ENCODE results near the gene ATF1. TPM values are rescaled to one million over a fixed set of nuclear protein-coding genes. Genes with fewer than 3 reads are reported as not detected.

Gene ATF1
- 23.7 TPM for polyA plus RNA-seq (2013, experiment 1 of 2)
- 28.0 TPM for polyA plus RNA-seq (2013, experiment 2 of 2)

- H3K4me3 ChIP-seq (ENCODE audit: extremely low read depth, insufficient read depth, low read length, poor library complexity, severe bottlenecking) = peak within 1 kb of the TSS; percentile 90
- H3K4me1 ChIP-seq (ENCODE audit: control insufficient read depth, insufficient read depth, low read length, poor library complexity, severe bottlenecking) = peaks cover 6% of the 10 kb centered on the region
- H3K27ac ChIP-seq (ENCODE audit: low read depth, low read length, severe bottlenecking) = peak within 1 kb of the TSS; percentile 99
- no peaks in the 10 kb centered on the region for H3K36me3 ChIP-seq (ENCODE audit: control insufficient read depth, insufficient read depth, low read length)
- 1% methylated on average over 16 to 33 of the region's 51 CpGs for WGBS, 2 experiments (ENCODE audit: insufficient coverage in 2 of 2)
- no peaks in the 10 kb centered on the region for H3K9me3 ChIP-seq (ENCODE audit: control insufficient read depth, low read length)
Measured at GRCh38 chr12:50763639-50764285, at the start of gene ATF1. Gene ATF1 (plus strand): TSS chr12:50764101. CDS start chr12:50780146, 16,045 bp downstream.

GRCh38 chr12:50715174-50715573 is 48.7 kb upstream of the ATF1 start:
- no peak overlapping the region for H3K27ac ChIP-seq (ENCODE audit: low read depth, low read length, severe bottlenecking)
- H3K36me3 ChIP-seq (ENCODE audit: control insufficient read depth, insufficient read depth, low read length) = peaks cover 86% of the 10 kb centered on the region
- no peaks in the 10 kb centered on the region for H3K9me3 ChIP-seq (ENCODE audit: control insufficient read depth, low read length)
- WGBS, 2 experiments (ENCODE audit: insufficient coverage in 2 of 2) = 83 to 100% methylated on average over 2 of the region's 2 CpGs
- no peak overlapping the region for H3K4me3 ChIP-seq (ENCODE audit: extremely low read depth, insufficient read depth, low read length, poor library complexity, severe bottlenecking)
- no peaks in the 10 kb centered on the region for H3K4me1 ChIP-seq (ENCODE audit: control insufficient read depth, insufficient read depth, low read length, poor library complexity, severe bottlenecking)

GRCh38 chr12:50718760-50719159 is 45.1 kb upstream of the ATF1 start:
- WGBS, 2 experiments (ENCODE audit: insufficient coverage in 2 of 2) = 88% methylated on average over 2 of the region's 2 CpGs; no CpG with 5 or more reads in 1 of the 2 experiments
- H3K4me1 ChIP-seq (ENCODE audit: control insufficient read depth, insufficient read depth, low read length, poor library complexity, severe bottlenecking) = no peaks in the 10 kb centered on the region
- H3K4me3 ChIP-seq (ENCODE audit: extremely low read depth, insufficient read depth, low read length, poor library complexity, severe bottlenecking) = no peak overlapping the region
- no peak overlapping the region for H3K27ac ChIP-seq (ENCODE audit: low read depth, low read length, severe bottlenecking)
- H3K36me3 ChIP-seq (ENCODE audit: control insufficient read depth, insufficient read depth, low read length) = peaks cover 86% of the 10 kb centered on the region
- H3K9me3 ChIP-seq (ENCODE audit: control insufficient read depth, low read length) = no peaks in the 10 kb centered on the region

GRCh38 chr12:50720085-50720484 is 43.8 kb upstream of the ATF1 start:
- Histone ChIP-seq H3K27ac (ENCODE audit: low read depth, low read length, severe bottlenecking) (no peak overlapping the region), H3K36me3 (ENCODE audit: control insufficient read depth, insufficient read depth, low read length) (peaks cover 86% of the 10 kb centered on the region), H3K4me1 (ENCODE audit: control insufficient read depth, insufficient read depth, low read length, poor library complexity, severe bottlenecking) (no peaks in the 10 kb centered on the region), H3K9me3 (ENCODE audit: control insufficient read depth, low read length) (no peaks in the 10 kb centered on the region), H3K4me3 (ENCODE audit: extremely low read depth, insufficient read depth, low read length, poor library complexity, severe bottlenecking) (no peak overlapping the region)
- 81 to 84% methylated on average over 2 to 3 of the region's 3 CpGs for WGBS, 2 experiments (ENCODE audit: insufficient coverage in 2 of 2)

- no peaks in the 10 kb centered on the region for H3K9me3 ChIP-seq (ENCODE audit: control insufficient read depth, low read length)
- H3K36me3 ChIP-seq (ENCODE audit: control insufficient read depth, insufficient read depth, low read length) = peaks cover 86% of the 10 kb centered on the region
- H3K27ac ChIP-seq (ENCODE audit: low read depth, low read length, severe bottlenecking) = no peak overlapping the region
- H3K4me1 ChIP-seq (ENCODE audit: control insufficient read depth, insufficient read depth, low read length, poor library complexity, severe bottlenecking) = no peaks in the 10 kb centered on the region
- H3K4me3 ChIP-seq (ENCODE audit: extremely low read depth, insufficient read depth, low read length, poor library complexity, severe bottlenecking) = no peak overlapping the region
- whole genome bisulfite sequencing, 2 experiments (ENCODE audit: insufficient coverage in 2 of 2) = 80 to 83% methylated on average over 1 of the region's 5 CpGs
Measured at GRCh38 chr12:50720501-50720900, 43.4 kb upstream of the ATF1 start.

GRCh38 chr12:50723865-50724264 is 40.0 kb upstream of the ATF1 start:
- H3K9me3 ChIP-seq (ENCODE audit: control insufficient read depth, low read length) = no peaks in the 10 kb centered on the region
- no peak overlapping the region for H3K4me3 ChIP-seq (ENCODE audit: extremely low read depth, insufficient read depth, low read length, poor library complexity, severe bottlenecking)
- WGBS, 2 experiments (ENCODE audit: insufficient coverage in 2 of 2) = 90 to 91% methylated on average over 1 of the region's 1 CpG
- H3K27ac ChIP-seq (ENCODE audit: low read depth, low read length, severe bottlenecking) = no peak overlapping the region
- H3K36me3 ChIP-seq (ENCODE audit: control insufficient read depth, insufficient read depth, low read length) = peaks cover 84% of the 10 kb centered on the region
- H3K4me1 ChIP-seq (ENCODE audit: control insufficient read depth, insufficient read depth, low read length, poor library complexity, severe bottlenecking) = no peaks in the 10 kb centered on the region

GRCh38 chr12:50725011-50725942 is 38.6 kb upstream of the ATF1 start:
- no peak overlapping the region for H3K27ac ChIP-seq (ENCODE audit: low read depth, low read length, severe bottlenecking)
- H3K36me3 ChIP-seq (ENCODE audit: control insufficient read depth, insufficient read depth, low read length) = peaks cover 87% of the 10 kb centered on the region
- WGBS, 2 experiments (ENCODE audit: insufficient coverage in 2 of 2) = 98 to 100% methylated on average over 4 of the region's 5 CpGs
- no peaks in the 10 kb centered on the region for H3K9me3 ChIP-seq (ENCODE audit: control insufficient read depth, low read length)
- H3K4me3 ChIP-seq (ENCODE audit: extremely low read depth, insufficient read depth, low read length, poor library complexity, severe bottlenecking) = no peak overlapping the region
- H3K4me1 ChIP-seq (ENCODE audit: control insufficient read depth, insufficient read depth, low read length, poor library complexity, severe bottlenecking) = no peaks in the 10 kb centered on the region

GRCh38 chr12:50727466-50727865 is 36.4 kb upstream of the ATF1 start:
- peaks cover 5% of the 10 kb centered on the region for H3K4me1 ChIP-seq (ENCODE audit: control insufficient read depth, insufficient read depth, low read length, poor library complexity, severe bottlenecking)
- no peaks in the 10 kb centered on the region for H3K9me3 ChIP-seq (ENCODE audit: control insufficient read depth, low read length)
- no peak overlapping the region for H3K27ac ChIP-seq (ENCODE audit: low read depth, low read length, severe bottlenecking)
- H3K4me3 ChIP-seq (ENCODE audit: extremely low read depth, insufficient read depth, low read length, poor library complexity, severe bottlenecking) = no peak overlapping the region
- peaks cover 85% of the 10 kb centered on the region for H3K36me3 ChIP-seq (ENCODE audit: control insufficient read depth, insufficient read depth, low read length)
- 94 to 100% methylated on average over 2 of the region's 2 CpGs for WGBS, 2 experiments (ENCODE audit: insufficient coverage in 2 of 2)

- 95 to 98% methylated on average over 7 of the region's 7 CpGs for WGBS, 2 experiments (ENCODE audit: insufficient coverage in 2 of 2)
- peaks cover 77% of the 10 kb centered on the region for H3K36me3 ChIP-seq (ENCODE audit: control insufficient read depth, insufficient read depth, low read length)
- H3K27ac ChIP-seq (ENCODE audit: low read depth, low read length, severe bottlenecking) = no peak overlapping the region
- no peak overlapping the region for H3K4me3 ChIP-seq (ENCODE audit: extremely low read depth, insufficient read depth, low read length, poor library complexity, severe bottlenecking)
- H3K9me3 ChIP-seq (ENCODE audit: control insufficient read depth, low read length) = no peaks in the 10 kb centered on the region
- H3K4me1 ChIP-seq (ENCODE audit: control insufficient read depth, insufficient read depth, low read length, poor library complexity, severe bottlenecking) = peaks cover 8% of the 10 kb centered on the region
Measured at GRCh38 chr12:50728417-50728816, 35.5 kb upstream of the ATF1 start.

- peaks cover 8% of the 10 kb centered on the region for H3K4me1 ChIP-seq (ENCODE audit: control insufficient read depth, insufficient read depth, low read length, poor library complexity, severe bottlenecking)
- H3K4me3 ChIP-seq (ENCODE audit: extremely low read depth, insufficient read depth, low read length, poor library complexity, severe bottlenecking) = no peak overlapping the region
- no peaks in the 10 kb centered on the region for H3K9me3 ChIP-seq (ENCODE audit: control insufficient read depth, low read length)
- 94% methylated on average over 2 to 4 of the region's 4 CpGs for WGBS, 2 experiments (ENCODE audit: insufficient coverage in 2 of 2)
- no peak overlapping the region for H3K27ac ChIP-seq (ENCODE audit: low read depth, low read length, severe bottlenecking)
- peaks cover 76% of the 10 kb centered on the region for H3K36me3 ChIP-seq (ENCODE audit: control insufficient read depth, insufficient read depth, low read length)
Measured at GRCh38 chr12:50728841-50729240, 35.1 kb upstream of the ATF1 start.

Data from mesodermal cell (in vitro differentiated cells).